22Rv1 (cell line): ENCODE results near the gene GAS7.
A peak's percentile ranks its signal among the peaks of the same experiment; 100 is the strongest.

Experiments used
- CTCF ChIP-seq: fragments of 450-650 bp; IDR thresholded peaks from 2 replicates; pipeline ENCODE4 v1.5.1; 2017; ENCODE audit warnings: mild to moderate bottlenecking
- ZFX ChIP-seq: fragments of 450-650 bp; IDR thresholded peaks from 2 replicates; pipeline ENCODE4 v1.6.1; 2017; ENCODE audit warnings: antibody characterized with exemption, borderline replicate concordance

DNA sequence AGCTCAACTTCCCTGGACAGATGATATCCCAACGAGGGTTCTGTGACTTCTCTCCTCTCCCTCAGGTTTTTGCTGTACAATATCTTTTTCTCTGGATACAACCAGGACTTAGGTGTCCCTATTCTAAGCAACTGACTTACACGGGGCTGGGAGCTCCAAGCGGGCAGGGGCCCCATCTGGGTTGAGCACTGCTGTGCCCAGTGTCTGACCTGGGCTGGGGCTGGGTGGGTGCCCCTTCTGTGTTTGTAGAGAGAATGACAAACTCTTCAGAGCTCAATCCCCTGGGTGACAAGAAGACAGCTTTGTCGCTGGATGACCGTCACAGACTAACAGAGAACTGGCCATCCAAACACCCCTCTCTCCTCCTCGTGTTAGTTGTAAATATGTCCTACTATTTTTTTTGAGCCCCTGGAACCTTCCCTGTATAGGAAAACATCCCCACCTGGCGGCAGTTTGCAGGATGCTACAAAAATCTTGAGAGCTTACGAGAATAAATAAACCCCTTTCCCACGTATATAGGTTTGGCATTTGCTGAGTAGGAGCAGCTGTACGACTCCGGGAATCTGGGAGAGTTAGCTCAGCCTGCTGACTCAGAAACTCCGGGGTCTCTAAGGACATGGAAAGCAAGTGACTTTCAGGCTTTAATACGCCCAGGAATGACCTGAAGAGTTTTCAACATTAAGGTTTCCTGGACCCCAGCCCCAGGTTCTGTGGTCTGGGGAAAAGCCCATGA is 269.6 kb downstream of the GAS7 start:
- TF ChIP-seq CTCF (peak; percentile 55), ZFX (no peak)
